ENCODE results near the gene FAM53A. TPM values are rescaled to one million over a fixed set of nuclear protein-coding genes. Genes with fewer than 3 reads are reported as not detected.

FAM53A gene
- total RNA-seq, 2 experiments from 2014 or later: 1.4 to 1.8 TPM

- Histone ChIP-seq H4K20me1 (ENCODE audit: insufficient read depth, low read length) (no peaks in the 10 kb centered on the region), H3K4me3 (ENCODE audit: low read depth, low read length, poor library complexity, severe bottlenecking) (no peak overlapping the region), H3K36me3 (ENCODE audit: insufficient read depth, low read length) (no peaks in the 10 kb centered on the region), H3K79me2 (ENCODE audit: insufficient read depth, low read depth, low read length) (no peaks in the 10 kb centered on the region), H3K27ac (ENCODE audit: low read depth, low read length, poor library complexity, severe bottlenecking) (no peak overlapping the region), H2AFZ (ENCODE audit: low read length) (no peak overlapping the region), H3K4me2 (ENCODE audit: low read length) (no peak overlapping the region), H3K4me1 (ENCODE audit: insufficient read depth, low read length, poor library complexity, severe bottlenecking) (peaks cover 8% of the 10 kb centered on the region), H3K9me2 (ENCODE audit: insufficient read depth, low read length) (no peaks in the 10 kb centered on the region), H3K9me3 (ENCODE audit: low read length) (no peaks in the 10 kb centered on the region)
- ChIA-PET POLR2A (no interaction called here), CTCF (ENCODE audit: unreplicated experiment) (no interaction called here)
- TF ChIP-seq EZH2phosphoT487 (IDR thresholded peaks at IDR 0.05; ENCODE audit: borderline replicate concordance, low read depth, low read length) (no peak), CTCF (conservative IDR thresholded peaks at IDR 0.05; ENCODE audit: low read length) (no peak)
- no peak for DNase-seq (ENCODE audit: low spot score)
- BruUV-seq (replicated peaks): no TSS peak
- intact Hi-C loops (cut with micrococcal nuclease; ENCODE audit: unreplicated experiment): no loop called here
Observed at GRCh38 chr4:1604181-1604705, 79.9 kb downstream of the FAM53A start.

- TF ChIP-seq CTCF (conservative IDR thresholded peaks at IDR 0.05; ENCODE audit: low read length) (no peak), EZH2phosphoT487 (IDR thresholded peaks at IDR 0.05; ENCODE audit: borderline replicate concordance, low read depth, low read length) (no peak)
- BruUV-seq (replicated peaks): no TSS peak
- Histone ChIP-seq H3K4me1 (ENCODE audit: insufficient read depth, low read length, poor library complexity, severe bottlenecking) (peaks cover 8% of the 10 kb centered on the region), H2AFZ (ENCODE audit: low read length) (no peak overlapping the region), H3K9me2 (ENCODE audit: insufficient read depth, low read length) (no peaks in the 10 kb centered on the region), H3K4me3 (ENCODE audit: low read depth, low read length, poor library complexity, severe bottlenecking) (no peak overlapping the region), H3K36me3 (ENCODE audit: insufficient read depth, low read length) (no peaks in the 10 kb centered on the region), H3K4me2 (ENCODE audit: low read length) (no peak overlapping the region), H3K79me2 (ENCODE audit: insufficient read depth, low read depth, low read length) (no peaks in the 10 kb centered on the region), H3K9me3 (ENCODE audit: low read length) (no peaks in the 10 kb centered on the region), H3K27ac (ENCODE audit: low read depth, low read length, poor library complexity, severe bottlenecking) (no peak overlapping the region), H4K20me1 (ENCODE audit: insufficient read depth, low read length) (no peaks in the 10 kb centered on the region)
- intact Hi-C loops (cut with micrococcal nuclease; ENCODE audit: unreplicated experiment): no loop called here
- ChIA-PET CTCF (ENCODE audit: unreplicated experiment) (no interaction called here), POLR2A (no interaction called here)
- DNase-seq (ENCODE audit: low spot score): no peak
Observed at GRCh38 chr4:1603413-1604135, 80.5 kb downstream of the FAM53A start.

- no peaks in the 10 kb centered on the region for H3K79me2 ChIP-seq (ENCODE audit: insufficient read depth, low read depth, low read length)
- ChIA-PET POLR2A (no interaction called here), CTCF (ENCODE audit: unreplicated experiment) (no interaction called here)
- H3K9me2 ChIP-seq (ENCODE audit: insufficient read depth, low read length): no peaks in the 10 kb centered on the region
- peaks cover 8% of the 10 kb centered on the region for H3K4me1 ChIP-seq (ENCODE audit: insufficient read depth, low read length, poor library complexity, severe bottlenecking)
- no peaks in the 10 kb centered on the region for H3K36me3 ChIP-seq (ENCODE audit: insufficient read depth, low read length)
- H3K4me3 ChIP-seq (ENCODE audit: low read depth, low read length, poor library complexity, severe bottlenecking): no peak overlapping the region
- BruUV-seq (replicated peaks): no TSS peak
- H4K20me1 ChIP-seq (ENCODE audit: insufficient read depth, low read length): no peaks in the 10 kb centered on the region
- TF ChIP-seq CTCF (conservative IDR thresholded peaks at IDR 0.05; ENCODE audit: low read length) (no peak), EZH2phosphoT487 (IDR thresholded peaks at IDR 0.05; ENCODE audit: borderline replicate concordance, low read depth, low read length) (no peak)
- DNase-seq (ENCODE audit: low spot score): no peak
- no peak overlapping the region for H2AFZ ChIP-seq (ENCODE audit: low read length)
- H3K9me3 ChIP-seq (ENCODE audit: low read length): no peaks in the 10 kb centered on the region
- intact Hi-C loops (cut with micrococcal nuclease; ENCODE audit: unreplicated experiment): no loop called here
- H3K27ac ChIP-seq (ENCODE audit: low read depth, low read length, poor library complexity, severe bottlenecking): no peak overlapping the region
- no peak overlapping the region for H3K4me2 ChIP-seq (ENCODE audit: low read length)
Observed at GRCh38 chr4:1602655-1603412, 81.3 kb downstream of the FAM53A start.
